CD4-positive, alpha-beta T cell (primary cell): ENCODE measurements around the gene GP1BA. TPM values are rescaled to one million over a fixed set of nuclear protein-coding genes. Genes with fewer than 3 reads are reported as not detected.
A peak's percentile ranks its signal among the peaks of the same experiment; 100 is the strongest.

Experiments used
- ATAC-seq: fragments of 200-7000 bp; cut with Tn5 transposase; one replicate; pipeline ENCODE4 v1.10.0; 2022; ENCODE audit warnings: mild to moderate bottlenecking; ENCODE audit not compliant: poor library complexity
- CTCF ChIA-PET: fragments of 350-600 bp; sonication (Branson Sonifier 250); formaldehyde crosslinking; loops from one replicate; lab custom pipeline; 2021; ENCODE audit warnings: antibody characterized with exemption, inconsistent platforms; lab: Charles Lee
- POLR2A ChIA-PET: fragments of 350-600 bp; sonication (Branson Sonifier 250); formaldehyde crosslinking; loops from one replicate; lab custom pipeline; 2021; ENCODE audit warnings: antibody characterized with exemption, inconsistent platforms; lab: Charles Lee
- DNase-seq, 14 experiments: peaks; one replicate each; pipeline ENCODE4 v3.0.0-alpha.2; 2013 to 2020; ENCODE audit warnings: mixed read lengths in 2 of 14
- H3K27ac ChIP-seq, 2 donors: one replicate each; pipeline versions ENCODE4 v1.5.1 to v1.7.0; 2013; ENCODE audit warnings: low read length in 2 of 2, low read depth in 1 of 2, mild to moderate bottlenecking in 1 of 2
- H3K27me3 ChIP-seq, 2 experiments: 1 replicate in 1 of 2; 2 replicates in 1 of 2; pipeline versions ENCODE4 v1.6.1 to v1.7.0; 2013; ENCODE audit warnings: low read length in 2 of 2, control low read depth in 1 of 2, mild to moderate bottlenecking in 1 of 2, moderate library complexity in 1 of 2; ENCODE audit not compliant: insufficient read depth in 2 of 2, control insufficient read depth in 1 of 2
- H3K36me3 ChIP-seq: one replicate; pipeline ENCODE4 v1.6.1; 2013; ENCODE audit warnings: low read length, control low read depth; ENCODE audit not compliant: insufficient read depth
- H3K4me1 ChIP-seq: one replicate; pipeline ENCODE4 v1.6.1; 2013; ENCODE audit warnings: low read length, control low read depth; ENCODE audit not compliant: insufficient read depth
- H3K4me3 ChIP-seq: one replicate; pipeline ENCODE4 v1.5.1; 2013; ENCODE audit warnings: mild to moderate bottlenecking, low read length, moderate library complexity
- H3K9me3 ChIP-seq, 2 experiments: 1 replicate in 1 of 2; 2 replicates in 1 of 2; pipeline versions ENCODE4 v1.6.1 to v1.7.0; 2013; ENCODE audit warnings: low read length in 2 of 2, mild to moderate bottlenecking in 2 of 2, control low read depth in 1 of 2, moderate library complexity in 1 of 2; ENCODE audit not compliant: control insufficient read depth in 1 of 2, insufficient read depth in 1 of 2
- H3K27ac Mint-ChIP-seq: one replicate; pipeline ENCODE4 v1.8.0; 2020; ENCODE audit warnings: mixed read lengths
- H3K27me3 Mint-ChIP-seq: one replicate; pipeline ENCODE4 v1.8.0; 2021; ENCODE audit warnings: mixed read lengths
- H3K36me3 Mint-ChIP-seq: one replicate; pipeline ENCODE4 v1.8.0; 2021; ENCODE audit warnings: low read depth, mixed read lengths
- H3K4me1 Mint-ChIP-seq: one replicate; pipeline ENCODE4 v1.8.0; 2021; ENCODE audit warnings: low read depth, mixed read lengths
- H3K4me3 Mint-ChIP-seq: one replicate; pipeline ENCODE4 v1.8.0; 2020; ENCODE audit warnings: mild to moderate bottlenecking, mixed read lengths
- H3K9me3 Mint-ChIP-seq: one replicate; pipeline ENCODE4 v1.8.0; 2020; ENCODE audit warnings: mixed read lengths
- intact Hi-C, 2 experiments: fragments of 100-400 bp; cut with DNase I in 1 of 2; cut with micrococcal nuclease in 1 of 2; formaldehyde crosslinking; loops; one replicate each; pipeline versions ENCODE4 v1.15.1 to v1.9.0; 2023 to 2025; cut with DNase I, micrococcal nuclease
- total RNA-seq, 174 experiments: library from RNA in 2 of 174; stranded (reverse) in 2 of 174; gene quantifications; one replicate each; pipeline ENCODE4 v1.2.3 and lab custom pipeline; 2021 to 2026
- TF ChIP-seq, protein P1 (sequence below): fragments of 200-600 bp; IDR thresholded peaks from one replicate; pipeline ENCODE4 v1.8.0; 2022; ENCODE audit warnings: antibody characterized with exemption, mild to moderate bottlenecking

The GP1BA gene
- total RNA-seq, 2 experiments from 2014 or later, result not detected

DNA sequence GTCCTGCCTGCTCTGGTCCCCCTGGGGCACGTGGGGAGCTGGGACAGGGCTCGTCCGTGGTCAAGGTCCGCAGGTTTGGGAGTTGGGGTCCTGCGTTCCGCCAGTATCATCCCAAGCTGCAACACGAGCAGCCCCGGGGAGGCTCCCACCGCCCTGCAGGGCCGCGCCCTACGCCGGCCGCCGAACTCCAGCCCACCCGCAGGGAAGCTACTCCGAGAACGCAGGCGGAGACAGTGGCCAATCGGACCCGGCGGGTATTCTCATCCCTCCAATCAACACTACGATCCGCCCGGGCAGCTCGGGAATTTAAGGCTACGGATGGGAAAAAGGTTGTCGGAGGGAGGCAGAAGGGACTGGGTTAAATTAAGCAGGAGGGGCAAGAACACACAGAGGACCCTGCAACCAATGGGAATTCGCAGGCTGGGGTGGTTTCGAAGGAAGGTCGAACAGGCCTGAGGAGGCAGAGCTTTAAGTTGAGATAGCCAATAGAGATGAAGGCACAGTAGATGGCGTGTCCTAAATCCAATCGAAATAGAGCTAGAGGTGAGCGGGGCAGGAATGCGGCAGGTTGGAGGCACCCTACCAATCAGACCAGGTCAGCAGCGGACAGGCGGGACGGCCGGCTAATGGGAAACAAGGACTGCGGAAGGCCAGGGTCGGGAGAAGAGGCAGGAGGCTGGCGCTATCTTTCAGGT lies 34.9 kb downstream of the GP1BA start:
- TF ChIP-seq, protein P1, sequence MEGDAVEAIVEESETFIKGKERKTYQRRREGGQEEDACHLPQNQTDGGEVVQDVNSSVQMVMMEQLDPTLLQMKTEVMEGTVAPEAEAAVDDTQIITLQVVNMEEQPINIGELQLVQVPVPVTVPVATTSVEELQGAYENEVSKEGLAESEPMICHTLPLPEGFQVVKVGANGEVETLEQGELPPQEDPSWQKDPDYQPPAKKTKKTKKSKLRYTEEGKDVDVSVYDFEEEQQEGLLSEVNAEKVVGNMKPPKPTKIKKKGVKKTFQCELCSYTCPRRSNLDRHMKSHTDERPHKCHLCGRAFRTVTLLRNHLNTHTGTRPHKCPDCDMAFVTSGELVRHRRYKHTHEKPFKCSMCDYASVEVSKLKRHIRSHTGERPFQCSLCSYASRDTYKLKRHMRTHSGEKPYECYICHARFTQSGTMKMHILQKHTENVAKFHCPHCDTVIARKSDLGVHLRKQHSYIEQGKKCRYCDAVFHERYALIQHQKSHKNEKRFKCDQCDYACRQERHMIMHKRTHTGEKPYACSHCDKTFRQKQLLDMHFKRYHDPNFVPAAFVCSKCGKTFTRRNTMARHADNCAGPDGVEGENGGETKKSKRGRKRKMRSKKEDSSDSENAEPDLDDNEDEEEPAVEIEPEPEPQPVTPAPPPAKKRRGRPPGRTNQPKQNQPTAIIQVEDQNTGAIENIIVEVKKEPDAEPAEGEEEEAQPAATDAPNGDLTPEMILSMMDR, result no peak
- H3K27me3 ChIP-seq, result no peaks in the 10 kb centered on the region
- H3K27ac ChIP-seq, result peak overlapping the region; percentile 87
- Mint-ChIP-seq H3K27me3 (no peaks in the 10 kb centered on the region), H3K4me1 (peaks cover 13% of the 10 kb centered on the region), H3K27ac (peak overlapping the region; percentile 69), H3K36me3 (peaks cover 25% of the 10 kb centered on the region), H3K4me3 (no peak overlapping the region), H3K9me3 (no peaks in the 10 kb centered on the region)
- POLR2A ChIA-PET, result interaction anchor here (0.6 to 9.8 kb wide), 29 partner anchors 8 to 1122 kb away, joined by 3 to 350 read pairs (median 5); partner anchors contain the start of genes ARRB2, C17orf107, CAMTA2 and CHRNE
- peaks cover 16% of the 10 kb centered on the region for H3K36me3 ChIP-seq
- H3K4me3 ChIP-seq, result peak overlapping the region; percentile 84
- CTCF ChIA-PET, result interaction anchor here (0.8 to 3.3 kb wide), 11 partner anchors 14 to 225 kb away, joined by 3 to 21 read pairs (median 4); partner anchors contain the start of genes C17orf107, CHRNE, INCA1 and PFN1
- ATAC-seq (peak; percentile 76), DNase-seq (peak; percentile 85 to 99 (median 90))
- H3K9me3 ChIP-seq, result no peaks in the 10 kb centered on the region
- H3K4me1 ChIP-seq, result peaks cover 38% of the 10 kb centered on the region
- intact Hi-C loops, result loop anchor here (1.0 to 10.0 kb wide), 8 partner anchors 17 to 602 kb away; partner anchors contain the start of genes RNF167 (in 2 of the 2), SLC25A11 (in 2 of the 2), CAMTA2 (in 1 of the 2) and PSMB6 (in 1 of the 2)

DNA sequence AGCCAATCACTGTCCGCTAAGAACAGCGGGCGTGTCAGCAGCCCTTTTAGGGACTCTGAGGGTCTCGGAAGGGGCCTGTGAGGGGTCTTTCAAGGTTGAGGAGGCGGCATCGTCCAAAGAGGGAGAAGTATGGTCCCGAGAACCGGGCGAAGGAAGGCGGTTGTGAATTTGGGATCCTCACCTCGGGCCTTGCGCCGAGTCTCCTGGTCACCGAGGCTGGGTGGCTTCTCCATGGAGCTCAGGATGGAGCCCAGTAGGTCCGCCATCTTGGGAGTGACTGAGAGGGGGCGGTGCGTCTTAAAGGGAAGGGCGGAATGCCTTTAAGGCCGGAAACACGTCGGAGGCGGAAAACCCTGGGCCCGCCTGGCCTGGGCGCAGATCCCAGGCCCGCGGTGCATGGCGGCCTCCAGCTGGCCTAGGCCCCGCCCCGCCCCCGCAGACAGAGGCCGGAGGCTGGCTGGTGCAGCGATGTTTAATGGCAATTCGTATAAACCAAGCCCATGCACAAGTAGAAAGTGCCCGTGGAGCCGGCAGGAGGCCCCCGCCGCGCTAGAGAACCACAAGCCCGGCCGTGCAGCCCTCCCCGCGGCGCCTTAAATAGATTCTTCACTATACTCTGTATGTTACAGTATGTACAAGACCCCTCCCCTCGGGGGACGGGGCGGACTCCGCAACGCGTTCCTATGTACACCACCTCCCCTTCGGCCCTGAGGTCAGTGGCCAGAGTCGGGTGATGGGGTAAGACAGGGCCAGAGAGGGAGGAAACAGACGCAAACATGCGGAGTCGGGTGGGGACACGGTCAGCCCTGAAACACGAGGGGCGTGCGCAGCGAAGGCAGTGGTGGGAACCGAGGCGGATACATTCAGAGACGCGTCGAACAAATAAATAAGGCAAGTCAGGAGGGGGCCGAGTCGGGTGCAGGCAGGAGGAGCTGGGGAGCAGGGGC lies 35.7 kb downstream of the GP1BA start, which contains the start of gene SPAG7:
SPAG7 (minus strand) TSS at position 279 of the 947 bp plus-strand sequence; CDS start at position 266, 13 bp downstream.
- intact Hi-C loops, result loop anchor here (1.0 to 10.0 kb wide), 9 partner anchors 19 to 603 kb away; partner anchors contain the start of genes RNF167 (in 2 of the 2), SLC25A11 (in 2 of the 2), CAMTA2 (in 1 of the 2) and CHRNE (in 1 of the 2)
- H3K4me3 Mint-ChIP-seq, result no peak within 1 kb of the TSS
- H3K27ac Mint-ChIP-seq, result peak within 1 kb of the TSS; percentile 69
- peaks cover 33% of the 10 kb centered on the region for H3K36me3 Mint-ChIP-seq
- POLR2A ChIA-PET, result interaction anchor here (0.6 to 9.8 kb wide), 30 partner anchors 8 to 1123 kb away, joined by 3 to 350 read pairs (median 5); partner anchors contain the start of genes ARRB2, C17orf107, CAMTA2 and CHRNE
- Histone ChIP-seq H3K36me3 (peaks cover 24% of the 10 kb centered on the region), H3K27ac (peak within 1 kb of the TSS; percentile 87), H3K9me3 (no peaks in the 10 kb centered on the region), H3K4me1 (peaks cover 38% of the 10 kb centered on the region), H3K4me3 (peak within 1 kb of the TSS; percentile 84), H3K27me3 (no peaks in the 10 kb centered on the region)
- no peaks in the 10 kb centered on the region for H3K9me3 Mint-ChIP-seq
- CTCF ChIA-PET, result interaction anchor here (0.8 to 3.3 kb wide), 11 partner anchors 14 to 224 kb away, joined by 3 to 21 read pairs (median 4); partner anchors contain the start of genes C17orf107, CAMTA2, CHRNE and PFN1
- DNase-seq, result peak; percentile 88 to 98 (median 93)
- ATAC-seq, result peak; percentile 71
- TF ChIP-seq, protein P1, result peak; percentile 15
- peaks cover 13% of the 10 kb centered on the region for H3K4me1 Mint-ChIP-seq
- no peaks in the 10 kb centered on the region for H3K27me3 Mint-ChIP-seq
